EL (cell line): Measurements from ENCODE around the gene COL4A2.
A peak's percentile ranks its signal among the peaks of the same experiment; 100 is the strongest.

Experiments
- DNase-seq: peaks from one replicate; pipeline ENCODE4 v3.0.0-alpha.2; 2016

Gene COL4A2

DNA sequence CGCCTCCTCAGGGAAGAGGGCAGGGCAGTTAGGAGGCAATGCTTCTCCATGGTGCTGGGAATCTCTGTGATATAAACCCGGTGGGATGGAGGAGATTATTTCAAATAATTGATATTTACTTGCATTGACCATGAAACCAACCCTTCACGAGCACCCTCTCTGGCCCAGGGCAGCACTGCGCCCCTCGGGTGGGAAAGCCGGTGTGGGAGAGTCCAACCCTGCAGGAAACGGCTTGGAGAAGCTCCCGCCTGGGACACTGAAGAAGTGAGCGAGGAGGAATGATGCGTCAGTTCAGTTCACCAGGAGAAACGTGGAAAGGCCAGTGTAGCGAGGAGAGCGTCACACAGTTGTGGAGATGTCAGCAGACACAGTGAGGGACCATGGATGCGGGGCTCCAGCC is 99.9 kb downstream of the COL4A2 start:
- DNase-seq: no peak

DNA sequence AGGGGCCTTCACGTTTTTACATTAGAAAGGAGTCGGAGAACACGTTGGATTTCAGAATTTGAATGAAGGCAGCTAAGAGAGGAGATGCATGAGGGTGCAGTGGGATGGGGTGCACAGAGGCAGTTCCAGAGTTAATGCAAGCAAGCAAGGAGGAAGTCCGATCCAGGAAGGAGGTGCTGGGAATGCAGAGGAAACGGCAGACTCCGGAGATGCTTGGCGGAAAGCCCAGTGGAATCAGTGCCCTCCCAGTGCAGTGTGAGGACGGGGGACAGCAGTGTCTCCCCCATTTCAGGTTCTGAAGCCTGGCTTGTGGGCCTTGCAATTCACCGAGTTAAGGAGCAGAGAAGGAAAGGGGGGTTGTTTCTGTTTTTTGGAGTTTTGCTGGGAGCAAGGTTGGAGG is 100.4 kb downstream of the COL4A2 start:
- no peak for DNase-seq

DNA sequence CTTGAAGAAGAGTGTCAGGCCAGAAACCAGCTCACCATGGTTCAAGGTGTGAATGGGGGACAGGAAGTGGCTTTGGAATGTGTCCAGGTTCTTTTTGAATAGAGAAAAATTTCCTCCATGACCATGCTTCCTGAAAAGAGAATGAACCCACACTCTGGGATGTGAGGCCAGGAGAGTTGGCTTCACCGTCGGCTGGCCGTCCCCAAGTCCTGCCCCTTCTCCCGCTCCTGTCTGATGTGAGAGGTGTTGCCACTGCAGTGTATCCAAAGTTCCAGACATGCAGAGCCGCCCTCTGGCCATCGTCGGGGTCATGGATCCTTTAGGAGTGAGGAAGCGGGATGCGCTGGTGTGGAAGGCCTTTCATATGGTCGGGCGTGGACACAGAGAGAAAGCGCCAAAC is 101.2 kb downstream of the COL4A2 start:
- no peak for DNase-seq

DNA sequence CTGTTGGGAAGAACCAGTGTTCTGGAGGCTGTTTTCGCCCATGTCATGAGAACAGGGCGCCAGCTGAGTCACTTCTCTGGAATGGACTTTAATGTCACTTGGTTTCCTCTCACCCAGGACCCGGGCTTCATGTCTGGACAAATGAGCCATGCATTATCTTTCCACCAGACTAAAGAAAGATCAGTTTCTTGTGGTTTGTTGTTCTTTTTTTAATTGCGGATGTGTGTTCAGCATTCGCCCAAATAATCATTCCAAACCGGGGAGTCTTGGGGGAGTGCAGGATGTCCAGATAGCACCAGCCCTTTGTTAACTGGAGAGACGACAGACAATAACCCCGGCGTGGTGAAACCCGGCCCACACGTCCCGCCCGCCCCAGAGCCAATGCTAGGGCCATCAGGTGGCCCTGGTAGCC is 102.5 kb downstream of the COL4A2 start:
- peak; percentile 92 for DNase-seq

DNA sequence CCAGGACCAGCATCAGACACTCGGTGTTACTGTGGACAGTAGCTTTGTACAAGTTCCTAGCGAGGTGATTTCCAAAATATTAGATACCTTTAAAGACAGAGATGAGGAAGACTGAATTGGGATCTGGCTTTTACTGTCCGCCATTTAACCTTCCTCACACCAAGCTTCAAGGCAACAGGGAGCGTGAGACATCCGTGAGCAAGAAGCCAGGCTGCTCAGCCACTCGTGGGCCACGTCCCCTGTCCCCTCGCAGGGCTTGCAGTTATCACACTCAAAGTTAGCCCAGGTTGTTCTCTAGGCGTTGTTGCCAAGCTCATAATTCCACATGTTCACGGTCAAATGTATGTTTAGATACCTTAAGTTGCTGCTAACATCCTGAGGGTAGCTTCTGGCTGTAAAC is 102.9 kb downstream of the COL4A2 start:
- no peak for DNase-seq

DNA sequence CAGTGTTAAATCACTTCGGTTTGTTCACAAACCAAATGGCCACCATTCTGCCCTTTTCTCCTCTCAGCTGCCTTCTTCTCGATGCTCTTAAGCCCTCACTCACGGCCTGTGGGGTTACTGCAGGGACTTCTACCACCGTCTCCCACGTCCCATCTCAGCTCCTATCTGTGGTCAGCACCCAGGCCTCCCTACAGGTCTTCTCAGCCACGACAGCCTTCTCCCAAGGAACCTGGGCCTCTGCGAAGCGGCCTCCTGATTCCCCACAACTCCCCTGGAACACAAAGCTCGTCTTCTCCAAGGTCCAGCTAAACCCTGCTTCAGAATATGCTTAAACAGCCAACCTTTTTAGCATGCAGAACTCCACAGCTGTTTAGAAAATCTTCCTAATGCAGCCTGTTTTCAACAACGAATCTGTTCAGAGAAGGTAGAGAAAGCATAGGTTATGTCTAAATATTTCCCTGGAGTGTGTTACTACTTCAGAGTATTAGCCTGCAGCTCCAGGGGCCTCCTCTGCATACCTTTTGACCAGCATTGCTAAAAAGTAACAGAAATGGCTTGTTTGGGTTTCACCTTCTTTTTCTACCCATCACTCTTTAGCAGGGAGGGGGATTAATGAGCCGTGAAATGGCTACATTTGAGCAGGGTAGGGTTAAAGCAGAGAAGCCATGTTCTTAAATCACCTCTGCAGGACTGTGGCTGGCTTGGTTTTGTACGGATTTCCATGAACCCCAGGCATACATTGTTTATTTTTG is 104.0 kb downstream of the COL4A2 start:
- DNase-seq: no peak

DNA sequence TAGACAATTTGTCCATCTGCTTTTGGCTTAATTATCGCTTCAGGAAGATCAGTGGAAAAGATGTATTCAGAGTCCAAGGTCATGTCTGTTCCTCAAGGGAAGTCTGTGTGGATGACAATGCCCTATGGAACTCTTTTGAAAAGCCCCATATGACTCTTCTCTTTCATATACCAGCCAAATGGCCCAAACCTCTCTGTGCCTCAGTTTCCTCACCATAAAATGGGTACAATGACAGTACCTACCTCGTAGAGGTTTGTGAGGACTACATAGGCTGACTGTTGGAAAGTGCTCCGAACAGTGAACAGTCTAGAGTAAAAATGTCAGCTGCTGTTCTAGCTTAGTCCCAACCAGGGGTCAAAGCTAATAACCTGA is 104.6 kb downstream of the COL4A2 start:
- DNase-seq: no peak

DNA sequence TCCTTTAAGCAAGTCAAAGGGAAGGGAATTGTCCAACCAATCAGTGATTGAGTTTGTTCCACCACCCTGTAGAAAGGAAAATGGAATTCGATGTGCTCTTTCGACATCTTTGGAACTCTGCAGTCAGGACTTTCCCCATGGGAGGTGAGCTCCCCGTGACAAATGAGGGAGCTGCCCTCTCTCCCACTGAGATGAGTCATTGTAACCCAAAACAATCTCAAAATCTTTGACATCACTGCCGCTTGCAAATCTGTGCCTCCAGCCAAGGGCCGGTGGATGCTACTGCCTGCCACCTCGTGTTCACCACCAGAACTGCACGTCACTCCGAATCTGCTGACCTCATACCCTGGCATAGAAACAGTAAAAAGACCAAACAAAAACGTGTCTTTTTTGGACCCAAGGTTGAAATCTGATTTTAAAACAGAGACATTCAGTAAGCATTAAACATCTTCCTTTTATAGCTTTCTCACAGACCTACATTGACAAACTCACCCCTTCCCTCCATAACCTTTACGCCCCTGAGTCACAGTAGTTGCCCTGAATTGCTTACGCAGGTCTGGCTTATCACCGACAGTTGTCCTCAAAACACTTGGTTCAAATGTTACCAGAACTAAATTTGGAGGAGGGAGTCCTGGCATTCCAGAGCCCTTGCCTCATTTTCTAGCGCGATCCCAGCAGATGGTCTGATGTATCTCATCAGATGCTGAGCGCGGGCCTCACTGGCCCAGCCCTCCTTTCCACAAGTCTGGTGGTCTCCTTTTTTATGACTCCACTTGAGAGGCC is 105.2 kb downstream of the COL4A2 start:
- DNase-seq: peak; percentile 99

DNA sequence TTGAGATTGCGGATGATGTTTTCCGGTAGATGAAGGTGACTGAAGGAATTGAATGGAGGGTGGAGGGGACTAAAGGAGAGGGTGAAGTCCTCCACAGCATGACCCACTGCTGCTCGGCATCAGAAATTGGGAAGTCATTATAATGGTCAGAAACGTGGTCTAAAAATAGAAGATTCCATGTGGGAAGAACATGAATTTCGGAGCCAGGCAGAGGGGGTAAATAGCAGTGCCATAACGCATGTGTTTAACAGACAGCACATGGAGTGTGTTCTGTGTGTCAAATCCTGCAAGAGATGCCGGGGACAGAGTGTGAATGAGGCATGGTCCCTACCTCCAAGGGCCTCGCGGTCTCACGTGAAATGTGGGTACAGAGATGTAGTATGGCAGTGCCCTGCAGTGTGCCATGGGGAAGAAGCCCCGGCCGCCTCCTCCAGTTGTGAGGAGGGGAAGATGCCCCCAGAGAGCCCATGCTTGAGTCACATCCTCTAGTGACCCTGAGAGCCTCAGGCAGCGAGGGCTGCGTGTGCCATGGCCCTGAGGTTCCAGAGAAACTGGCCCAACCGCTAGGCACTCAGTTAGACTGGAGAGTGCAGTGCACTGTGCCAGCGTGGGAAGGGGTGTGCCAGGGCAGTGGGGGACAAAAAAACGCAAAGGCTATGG is 106.1 kb downstream of the COL4A2 start:
- no peak for DNase-seq

DNA sequence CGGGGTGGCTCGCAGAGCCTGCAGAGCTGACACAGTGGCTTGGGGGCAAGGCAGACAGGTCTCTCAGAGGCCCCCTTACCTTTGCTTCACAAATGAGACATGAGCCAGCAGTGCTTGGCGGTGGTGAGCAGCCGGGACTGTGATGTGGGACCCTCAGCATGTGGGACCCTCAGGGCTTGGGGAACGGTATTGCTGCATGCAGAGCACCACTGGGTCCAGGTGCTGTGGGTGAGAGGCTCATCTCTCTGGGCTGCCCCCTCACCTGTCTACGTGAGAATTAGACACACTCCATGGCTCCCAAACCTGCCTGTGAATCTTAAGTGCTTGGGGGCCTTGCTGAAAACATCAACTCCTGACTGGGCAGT is 106.6 kb downstream of the COL4A2 start:
- no peak for DNase-seq

DNA sequence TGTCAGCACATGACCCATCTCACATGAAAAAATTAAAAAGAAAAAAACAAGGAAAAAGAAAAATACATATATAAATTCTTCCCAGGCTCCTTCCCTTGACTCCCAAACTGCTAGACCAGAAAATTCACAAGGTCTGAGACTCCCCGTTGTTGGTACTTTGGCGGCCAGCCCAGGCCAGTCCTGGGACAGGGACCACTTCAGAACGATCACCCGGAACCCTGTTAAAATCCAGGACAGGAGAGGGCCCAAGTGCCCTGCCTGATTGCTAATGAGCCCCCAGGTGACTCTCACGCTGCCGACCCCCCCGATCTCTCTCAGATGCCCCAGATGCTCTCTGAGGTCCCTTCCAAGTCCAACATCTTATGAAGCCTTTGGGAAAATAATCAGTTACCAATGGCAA is 107.2 kb downstream of the COL4A2 start:
- DNase-seq: no peak

DNA sequence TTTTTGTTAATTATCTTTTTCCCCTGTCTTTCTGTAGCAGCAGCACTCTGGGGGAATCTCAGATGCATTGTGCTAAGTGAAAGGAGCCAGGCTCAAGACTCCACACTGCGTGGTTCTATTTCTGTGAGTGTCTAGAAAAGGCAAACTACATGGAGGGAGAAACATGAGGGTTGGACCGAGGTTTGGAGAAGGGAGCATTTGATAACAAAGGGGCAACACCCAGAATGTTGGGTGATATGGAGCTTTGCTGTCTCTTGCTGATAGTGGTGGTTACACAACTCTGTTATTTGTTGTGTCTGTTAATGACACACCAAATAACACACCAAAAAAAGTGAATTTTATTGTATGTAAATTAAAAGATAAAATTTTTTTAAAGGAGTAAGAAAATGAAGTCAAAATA is 107.8 kb downstream of the COL4A2 start:
- no peak for DNase-seq

DNA sequence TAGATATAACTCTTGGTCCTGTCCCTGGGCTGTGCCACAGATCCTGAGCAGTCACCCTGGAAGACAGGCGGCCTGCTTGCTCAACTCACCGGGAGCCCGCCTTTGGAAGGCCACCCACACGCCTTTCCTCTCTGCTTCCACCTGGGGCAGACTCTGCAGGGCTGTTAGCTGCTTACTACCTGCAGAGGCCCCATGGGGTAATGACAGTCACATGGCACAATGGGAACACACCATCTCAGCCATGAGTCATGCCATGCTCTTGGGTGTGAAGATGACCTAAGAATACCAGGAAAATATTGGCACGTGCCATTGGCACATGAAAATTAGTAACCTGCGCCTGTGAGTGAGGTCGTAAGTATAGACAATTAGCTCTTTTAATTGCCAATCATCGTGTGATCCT is 108.6 kb downstream of the COL4A2 start:
- no peak for DNase-seq

DNA sequence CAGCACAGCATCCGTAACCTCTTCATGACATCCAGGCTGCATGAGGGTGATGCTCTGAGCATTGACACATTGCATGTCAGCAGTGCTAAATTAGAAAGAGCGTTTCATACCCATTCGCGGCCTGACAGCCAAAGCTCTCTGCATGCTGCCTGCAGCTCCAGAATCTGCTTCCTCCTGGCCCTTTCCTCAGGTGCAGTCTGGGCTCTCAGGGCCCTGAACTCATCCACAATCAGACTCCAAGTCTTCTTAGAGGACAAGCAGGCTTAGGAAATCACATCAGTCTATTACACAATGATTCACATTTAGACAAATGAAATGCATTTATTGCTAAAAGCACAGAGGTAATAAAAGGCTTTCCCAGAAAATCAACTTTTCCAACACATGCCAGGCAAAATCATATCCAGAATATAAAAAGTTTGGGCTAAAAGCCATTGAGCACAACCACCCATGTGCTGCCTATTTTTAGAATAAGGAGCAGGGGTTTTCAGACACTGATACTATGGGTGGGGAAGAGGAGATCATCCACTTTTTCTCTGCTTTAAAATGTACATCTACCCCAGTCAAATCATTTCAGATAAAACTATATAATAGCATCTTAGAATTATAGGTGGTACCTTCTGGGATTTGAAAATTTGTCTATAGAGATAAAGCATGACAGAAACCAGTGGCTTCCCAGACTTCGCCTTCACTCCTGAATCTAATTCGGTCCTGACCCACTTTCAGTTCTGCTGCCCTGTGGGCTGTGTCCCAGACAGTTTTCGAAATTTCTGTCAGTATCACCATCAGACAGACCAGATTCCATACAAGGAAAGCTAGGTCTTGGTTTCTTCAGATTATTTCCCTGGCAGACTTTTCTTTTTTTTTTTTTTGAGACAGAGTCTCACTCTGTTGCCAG is 109.3 kb downstream of the COL4A2 start:
- DNase-seq: no peak

DNA sequence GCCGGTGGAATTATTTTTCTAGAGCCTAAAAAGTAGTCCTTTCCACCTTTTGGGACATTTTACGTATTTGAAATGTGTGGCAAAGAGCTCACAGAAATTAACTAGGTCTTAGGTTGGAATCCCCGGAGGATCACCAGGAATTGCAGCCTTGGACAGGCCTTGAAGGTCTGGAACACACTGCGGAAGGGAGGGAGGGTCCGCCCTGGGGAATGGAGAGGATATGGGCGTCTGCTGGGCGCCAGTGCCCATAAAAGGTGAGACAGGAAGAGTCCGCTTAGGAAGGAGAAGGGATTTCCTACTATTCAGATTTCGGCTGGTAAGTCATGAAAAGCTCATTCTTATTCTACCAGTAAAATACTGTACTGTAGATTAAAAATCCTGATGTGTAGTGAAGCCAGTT is 111.9 kb downstream of the COL4A2 start:
- no peak for DNase-seq

DNA sequence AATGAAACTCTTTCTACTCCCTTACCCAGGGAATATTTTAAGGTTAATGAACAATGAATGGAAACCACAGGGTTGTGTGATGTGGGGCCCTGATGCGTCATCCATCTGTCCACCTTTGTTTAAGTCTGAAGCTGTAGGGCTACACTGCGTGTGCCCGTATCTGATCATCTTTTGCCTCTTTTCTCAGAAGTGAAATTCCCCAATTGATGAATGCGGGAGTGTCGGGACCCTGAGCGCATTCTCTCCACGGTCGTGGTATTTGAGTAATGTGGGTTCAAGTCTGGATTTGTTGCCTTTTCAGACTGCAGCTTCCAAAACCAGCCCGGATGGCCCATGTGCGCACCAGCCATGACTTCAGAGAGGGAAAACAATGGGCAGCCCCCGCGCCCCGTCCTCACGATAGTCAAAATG is 112.3 kb downstream of the COL4A2 start:
- DNase-seq: no peak

DNA sequence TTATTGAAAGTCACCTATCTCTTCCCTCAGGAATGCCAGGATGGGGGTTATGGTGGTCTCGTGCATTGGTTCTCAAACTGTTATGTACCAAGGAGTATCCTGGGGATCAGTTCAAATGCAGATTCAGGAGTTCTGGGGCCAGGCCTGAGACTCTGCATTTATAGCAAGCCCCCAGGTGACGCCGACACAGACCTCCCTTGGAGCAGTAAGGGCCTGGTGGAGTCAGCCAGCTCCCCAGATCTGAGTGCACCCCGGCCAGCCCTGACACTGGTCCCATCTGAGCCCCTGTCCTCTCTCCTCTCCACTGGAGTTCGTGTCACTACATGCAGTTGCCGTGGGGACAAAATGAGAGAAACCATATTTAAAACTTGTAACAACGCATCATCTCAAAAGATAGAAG is 112.9 kb downstream of the COL4A2 start:
- no peak for DNase-seq

DNA sequence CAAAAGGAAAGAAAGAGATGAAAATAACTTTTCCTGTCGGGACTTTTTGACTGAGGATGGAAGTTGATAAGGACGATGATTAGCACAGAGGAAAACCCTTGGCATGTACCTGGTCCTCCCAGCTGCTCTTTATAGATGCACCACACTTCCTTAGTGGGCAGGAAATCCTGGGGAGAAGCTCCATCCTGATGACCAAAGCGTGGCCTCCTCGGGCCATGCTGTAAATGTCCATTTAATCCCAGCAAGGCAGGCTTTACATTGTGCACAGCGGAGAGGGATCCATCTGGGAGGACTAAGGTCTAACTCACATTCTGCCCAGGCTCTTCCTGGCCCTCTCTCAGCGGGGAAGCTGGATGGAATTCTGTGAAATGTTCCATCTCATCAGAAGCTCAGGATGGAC is 113.5 kb downstream of the COL4A2 start:
- no peak for DNase-seq

DNA sequence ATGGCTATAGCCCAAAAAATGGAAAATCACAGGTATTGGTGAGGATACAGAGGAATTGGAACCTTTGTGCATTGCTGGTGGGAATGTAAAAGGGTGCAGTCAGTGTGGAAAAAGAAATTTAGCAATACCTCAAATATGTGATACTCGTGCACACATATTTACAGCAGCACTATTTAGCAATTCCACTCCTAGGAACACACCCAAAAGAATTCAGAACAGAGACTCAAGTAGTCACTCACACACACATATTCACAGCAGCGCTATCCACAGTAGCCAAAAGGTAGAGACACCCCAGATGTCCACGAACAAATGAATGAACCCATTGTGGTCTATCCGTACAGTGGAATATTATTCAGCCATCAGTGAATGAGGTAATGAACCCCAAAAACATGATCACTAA is 114.0 kb downstream of the COL4A2 start:
- DNase-seq: no peak

DNA sequence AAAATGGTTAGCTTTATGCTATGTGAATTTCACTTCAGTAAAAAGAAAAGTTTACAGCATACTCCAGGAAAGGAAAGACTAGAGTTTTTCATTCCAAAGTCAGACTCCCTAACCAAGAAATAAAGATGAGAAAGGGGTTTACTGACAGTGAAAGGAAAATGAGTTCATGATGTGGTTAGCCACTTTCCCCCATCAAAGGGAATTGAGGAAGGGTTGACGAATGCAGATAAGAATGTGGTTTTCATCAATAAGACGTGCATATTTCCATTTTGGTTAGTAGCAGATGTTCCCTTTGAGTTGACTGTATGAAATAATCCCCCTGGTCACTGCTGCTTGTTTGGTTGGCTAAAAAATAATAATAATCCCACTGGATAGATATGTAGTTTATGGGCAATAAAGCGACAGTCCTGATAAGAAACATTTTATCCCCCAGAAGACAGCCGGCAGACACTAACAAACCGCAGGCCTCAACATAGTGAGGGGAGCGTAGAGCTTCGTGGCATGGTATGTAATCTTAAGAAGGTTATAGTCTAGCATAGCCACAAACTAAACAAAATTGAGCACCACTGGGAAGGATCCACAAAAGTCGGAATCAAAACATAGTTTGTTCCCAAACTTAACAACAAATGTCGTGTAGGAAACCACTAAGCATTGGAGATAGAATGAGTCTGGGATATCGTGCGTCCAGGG is 114.8 kb downstream of the COL4A2 start:
- peak; percentile 78 for DNase-seq

DNA sequence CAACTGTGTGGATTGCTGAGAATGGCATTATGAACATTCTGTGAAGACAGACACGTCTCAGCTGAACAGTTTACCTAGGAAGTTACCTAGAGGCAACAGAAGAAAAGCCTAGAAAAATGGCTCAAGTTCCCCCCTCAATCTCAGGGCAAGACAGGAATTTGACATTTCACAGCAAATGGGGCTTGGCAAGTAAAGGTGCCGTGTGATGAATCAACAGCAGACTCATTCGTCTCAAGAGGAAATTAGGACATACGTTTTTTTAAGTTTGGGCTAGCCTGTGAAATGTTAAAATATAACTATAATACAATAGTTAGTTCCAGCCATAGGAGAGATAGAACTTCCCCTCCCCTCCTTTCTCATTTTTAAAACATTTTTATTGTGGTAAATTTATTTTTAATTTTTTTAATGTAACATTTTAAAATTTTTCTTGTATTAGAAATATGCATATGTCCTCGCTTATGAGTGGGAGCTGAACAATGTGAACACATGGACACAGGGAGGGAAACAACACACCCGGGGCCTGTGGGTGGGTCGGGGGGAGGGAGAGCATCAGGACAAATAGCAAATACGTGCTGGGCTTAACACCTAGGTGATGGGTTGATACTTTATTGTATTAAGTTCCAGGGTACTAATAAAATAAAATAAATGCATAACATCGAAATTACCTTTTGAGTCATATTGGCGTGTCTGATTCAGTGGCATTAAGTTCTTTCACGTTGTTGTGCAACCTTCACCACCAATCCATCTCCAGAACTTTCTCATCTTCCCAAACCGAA is 116.0 kb downstream of the COL4A2 start:
- DNase-seq: peak; percentile 30
